SU-DHL-6 (cell line): ENCODE data around the gene FBXO42.

Experiments used
- CTCF ChIP-seq: fragments of 200-600 bp; sonication (generic); IDR thresholded peaks from one replicate; pipeline ENCODE4 v1.5.1; 2017; ENCODE audit warnings: antibody characterized with exemption, mild to moderate bottlenecking, low read length, moderate library complexity; ENCODE audit not compliant: insufficient read depth, poor library complexity, severe bottlenecking
- EZH2phosphoT487 ChIP-seq: fragments of 200-600 bp; sonication (generic), shearing (Covaris generic); conservative IDR thresholded peaks from 2 replicates; pipeline ENCODE4 v1.6.1; 2018; ENCODE audit warnings: mild to moderate bottlenecking, antibody characterized with exemption, low read length, moderate library complexity, mixed read lengths

- TF ChIP-seq CTCF (no peak), EZH2phosphoT487 (no peak)
These were observed 91.5 kb downstream of the FBXO42 start for GRCh38 chr1:16260814-16261213.
